BJ (cell line): Measurements from ENCODE around the gene NOL11. TPM values are rescaled to one million over a fixed set of nuclear protein-coding genes. Genes with fewer than 3 reads are reported as not detected.

Experiments
- CTCF ChIA-PET: fragments of 350-600 bp; formaldehyde crosslinking; extraction: SDS; loops from one replicate; lab custom pipeline; 2021; ENCODE audit warnings: antibody characterized with exemption, inconsistent platforms; lab: Yijun Ruan, JAX
- POLR2A ChIA-PET: fragments of 300-600 bp; sonication (Branson Sonifier 250); formaldehyde crosslinking; extraction: SDS; loops from one replicate; lab custom pipeline; 2021; ENCODE audit warnings: antibody characterized with exemption; lab: Charles Lee
- DNase-seq: peaks from one replicate; pipeline ENCODE4 v3.0.0-alpha.2; 2011; ENCODE audit warnings: low read depth
- H3K27me3 ChIP-seq: 2 replicates; pipeline ENCODE4 v1.6.0; 2011; ENCODE audit warnings: low read length; ENCODE audit not compliant: control insufficient read depth, insufficient read depth
- H3K36me3 ChIP-seq: 2 replicates; pipeline ENCODE4 v1.5.1; 2011; ENCODE audit warnings: low read length; ENCODE audit not compliant: control insufficient read depth, insufficient read depth
- H3K4me3 ChIP-seq: 2 replicates; pipeline ENCODE4 v1.5.1; 2011; ENCODE audit warnings: low read depth, mild to moderate bottlenecking, control low read depth, low read length
- polyA plus RNA-seq: library from polyadenylated mRNA; depleted of rRNA; stranded (reverse); fragments of >200 nt; gene quantifications from 2 replicates; pipeline ENCODE4 v1.2.3, GENCODE V29; 2011
- TF ChIP-seq, protein P1 (sequence below): IDR thresholded peaks from 2 replicates; pipeline ENCODE4 v1.5.1; 2011; ENCODE audit warnings: low read depth, mild to moderate bottlenecking, control low read depth, inconsistent platforms, low read length, moderate library complexity; ENCODE audit not compliant: insufficient read depth

The NOL11 gene
- polyA plus RNA-seq, 1 experiment: 18.0 TPM

DNA sequence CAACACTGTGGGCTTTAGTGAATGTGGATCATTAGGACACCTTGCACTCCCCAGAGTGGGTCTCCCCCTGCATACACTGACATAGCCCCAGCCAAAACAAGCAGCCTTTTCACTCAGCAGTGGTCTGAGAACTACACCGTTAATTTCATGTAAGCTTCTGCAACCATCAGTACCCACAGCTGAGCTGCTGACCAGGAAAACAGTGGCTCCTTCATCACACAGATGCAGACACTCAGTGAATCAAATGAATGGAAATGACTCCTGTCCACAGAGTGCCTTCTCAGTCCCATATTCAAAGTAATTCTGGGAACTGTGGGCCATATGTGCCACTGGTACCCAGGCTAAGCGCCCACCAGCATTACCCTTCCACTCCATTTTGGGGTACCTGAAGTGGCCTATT is 39.3 kb upstream of the NOL11 start:
- Histone ChIP-seq H3K27me3 (no peaks in the 10 kb centered on the region), H3K4me3 (no peak overlapping the region), H3K36me3 (no peaks in the 10 kb centered on the region)
- DNase-seq: no peak
- ChIA-PET POLR2A (no interaction called here), CTCF (interaction anchor here (3.5 kb wide), 1 partner anchor 9 kb away, joined by 10 read pairs; no protein-coding TSS in a partner anchor)
- TF ChIP-seq, protein P1, sequence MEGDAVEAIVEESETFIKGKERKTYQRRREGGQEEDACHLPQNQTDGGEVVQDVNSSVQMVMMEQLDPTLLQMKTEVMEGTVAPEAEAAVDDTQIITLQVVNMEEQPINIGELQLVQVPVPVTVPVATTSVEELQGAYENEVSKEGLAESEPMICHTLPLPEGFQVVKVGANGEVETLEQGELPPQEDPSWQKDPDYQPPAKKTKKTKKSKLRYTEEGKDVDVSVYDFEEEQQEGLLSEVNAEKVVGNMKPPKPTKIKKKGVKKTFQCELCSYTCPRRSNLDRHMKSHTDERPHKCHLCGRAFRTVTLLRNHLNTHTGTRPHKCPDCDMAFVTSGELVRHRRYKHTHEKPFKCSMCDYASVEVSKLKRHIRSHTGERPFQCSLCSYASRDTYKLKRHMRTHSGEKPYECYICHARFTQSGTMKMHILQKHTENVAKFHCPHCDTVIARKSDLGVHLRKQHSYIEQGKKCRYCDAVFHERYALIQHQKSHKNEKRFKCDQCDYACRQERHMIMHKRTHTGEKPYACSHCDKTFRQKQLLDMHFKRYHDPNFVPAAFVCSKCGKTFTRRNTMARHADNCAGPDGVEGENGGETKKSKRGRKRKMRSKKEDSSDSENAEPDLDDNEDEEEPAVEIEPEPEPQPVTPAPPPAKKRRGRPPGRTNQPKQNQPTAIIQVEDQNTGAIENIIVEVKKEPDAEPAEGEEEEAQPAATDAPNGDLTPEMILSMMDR: no peak

DNA sequence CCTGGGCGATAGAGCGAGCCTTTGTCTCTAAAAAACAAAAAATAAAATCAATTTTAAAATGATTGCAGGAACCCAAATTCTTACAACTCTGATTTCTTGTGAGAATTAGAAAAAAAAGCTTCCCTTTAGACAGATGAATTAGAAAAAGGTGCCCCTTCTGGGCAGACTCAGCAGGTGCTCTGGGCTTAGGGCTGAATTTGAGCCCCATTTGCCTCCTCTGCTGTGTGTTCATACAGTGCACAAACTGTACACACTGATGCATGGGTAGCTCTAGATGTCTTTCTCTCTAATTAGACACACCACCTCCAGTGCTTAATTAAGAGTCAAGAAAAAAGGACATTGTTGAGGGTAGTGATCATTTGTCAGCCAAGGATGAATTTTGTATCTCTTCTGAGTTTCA is 38.5 kb upstream of the NOL11 start:
- Histone ChIP-seq H3K4me3 (no peak overlapping the region), H3K27me3 (no peaks in the 10 kb centered on the region), H3K36me3 (no peaks in the 10 kb centered on the region)
- CTCF ChIA-PET: interaction anchor here (3.5 kb wide), 1 partner anchor 9 kb away, joined by 10 read pairs; no protein-coding TSS in a partner anchor
- DNase-seq: no peak
- TF ChIP-seq, protein P1: no peak
- POLR2A ChIA-PET: no interaction called here

DNA sequence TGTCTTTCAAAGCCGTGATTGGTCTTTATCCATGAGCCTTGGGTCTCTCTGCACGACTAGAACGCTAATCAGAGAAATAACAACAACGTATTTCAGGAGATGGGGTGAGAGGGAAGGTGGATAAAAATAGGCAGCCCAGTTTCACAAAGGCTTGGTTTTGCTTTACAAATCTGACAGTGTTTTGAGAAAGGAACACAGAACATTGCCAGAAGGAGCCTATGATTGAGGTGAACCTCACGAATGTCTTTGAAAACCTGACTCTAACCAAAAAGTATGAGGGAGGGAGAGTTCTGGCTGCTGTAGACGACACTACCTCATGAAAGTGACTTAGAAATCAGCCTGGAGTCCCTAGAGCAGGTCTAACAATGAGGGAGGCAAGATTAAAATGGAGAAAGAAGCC is 38.0 kb upstream of the NOL11 start:
- ChIA-PET CTCF (interaction anchor here (3.5 kb wide), 1 partner anchor 8 kb away, joined by 10 read pairs; no protein-coding TSS in a partner anchor), POLR2A (no interaction called here)
- Histone ChIP-seq H3K36me3 (no peaks in the 10 kb centered on the region), H3K27me3 (no peaks in the 10 kb centered on the region), H3K4me3 (no peak overlapping the region)
- no peak for DNase-seq
- TF ChIP-seq, protein P1: no peak

DNA sequence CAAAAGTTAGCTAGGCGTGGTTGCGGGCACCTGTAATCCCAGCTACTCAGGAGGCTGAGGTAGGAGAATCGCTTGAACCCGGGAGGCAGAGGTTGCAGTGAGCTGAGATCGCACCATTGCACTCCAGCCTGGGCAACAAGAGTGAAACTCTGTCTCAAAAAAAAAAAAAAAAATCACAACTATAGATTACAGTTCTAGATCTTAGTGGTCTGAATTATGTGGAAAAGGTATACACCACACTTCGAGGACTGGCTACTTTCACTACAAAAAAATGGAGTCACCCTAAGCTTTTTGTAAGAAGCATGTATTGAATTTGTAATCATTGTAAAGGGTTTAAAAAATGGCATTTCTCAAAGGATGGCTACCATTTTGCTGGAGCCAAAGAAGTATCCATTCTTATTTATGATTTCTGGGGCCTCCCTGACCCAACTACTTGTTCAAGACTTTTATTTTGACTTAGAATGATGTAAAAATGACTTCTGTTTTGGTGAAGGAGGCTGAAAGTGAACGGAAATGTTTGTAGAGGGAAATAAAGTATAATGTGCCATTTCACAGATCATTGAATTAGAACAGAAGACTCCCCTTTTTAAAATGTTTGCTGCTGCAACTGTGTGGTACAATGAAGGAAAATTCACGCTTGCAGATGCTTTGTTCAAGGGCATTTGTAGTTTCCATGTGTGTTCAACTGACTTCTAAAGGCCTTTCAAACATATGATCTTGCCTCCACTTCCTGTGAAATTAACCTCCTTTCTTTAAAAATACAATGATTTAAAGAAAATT is 37.1 kb upstream of the NOL11 start:
- no peak for DNase-seq
- CTCF ChIA-PET: interaction anchor here (0.8 kb wide), 1 partner anchor 9 kb away, joined by 3 read pairs; no protein-coding TSS in a partner anchor
- POLR2A ChIA-PET: no interaction called here
- Histone ChIP-seq H3K4me3 (no peak overlapping the region), H3K36me3 (no peaks in the 10 kb centered on the region), H3K27me3 (no peaks in the 10 kb centered on the region)
- TF ChIP-seq, protein P1: no peak

DNA sequence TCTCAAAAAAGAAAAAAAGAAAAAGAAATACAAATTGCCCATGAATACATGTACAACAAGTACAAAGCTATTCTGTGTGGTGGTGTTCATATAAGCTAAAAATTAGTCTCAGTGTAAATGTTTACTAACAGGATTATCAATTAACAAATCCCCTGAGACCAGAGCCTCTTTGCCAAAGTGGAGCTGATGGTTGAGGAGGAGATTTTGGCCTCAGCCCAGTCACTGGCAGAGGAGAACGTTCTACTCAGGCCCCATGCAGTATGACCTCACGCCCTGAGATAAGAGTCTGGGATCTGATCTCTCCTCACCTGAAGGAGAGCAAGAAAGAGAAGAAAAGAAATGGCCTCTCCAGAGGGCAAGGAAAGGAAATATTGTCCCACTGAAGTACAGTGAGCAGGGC is 35.5 kb upstream of the NOL11 start:
- POLR2A ChIA-PET: no interaction called here
- no peaks in the 10 kb centered on the region for H3K36me3 ChIP-seq
- CTCF ChIA-PET: interaction anchor here (1.5 kb wide), 1 partner anchor 308 kb away, joined by 3 read pairs; no protein-coding TSS in a partner anchor
- H3K27me3 ChIP-seq: no peaks in the 10 kb centered on the region
- DNase-seq: no peak
- TF ChIP-seq, protein P1: no peak
- H3K4me3 ChIP-seq: no peak overlapping the region
